GM19463 (cell line): ENCODE measurements around the gene FAM3D.

Experiments
- ATAC-seq: cut with Tn5 transposase; IDR thresholded peaks from one replicate; pipeline ENCODE4 v1.9.1; 2021; ENCODE audit warnings: mild to moderate bottlenecking, moderate library complexity; ENCODE audit not compliant: unreplicated experiment

Gene FAM3D

DNA sequence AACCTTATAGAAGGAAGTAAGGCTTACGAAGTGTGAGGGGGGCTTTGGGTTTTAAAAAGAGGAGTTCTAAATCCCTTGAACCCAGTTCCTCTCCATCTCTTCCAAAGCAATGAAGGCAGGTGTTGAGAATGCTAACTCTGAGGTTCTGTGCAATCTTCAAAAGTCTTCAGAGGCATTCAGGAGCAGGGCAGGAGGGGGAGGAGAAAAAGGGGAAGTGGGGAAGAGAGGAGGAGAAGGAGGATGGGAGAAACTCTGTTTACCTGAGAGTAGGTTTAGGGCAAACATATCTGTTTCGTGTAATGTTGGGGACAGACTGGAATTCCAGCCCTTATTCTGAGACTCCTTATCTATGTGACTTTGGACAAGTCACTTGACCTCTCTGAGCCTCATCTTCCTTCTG, 36.9 kb downstream of the FAM3D start:
- no peak for ATAC-seq

DNA sequence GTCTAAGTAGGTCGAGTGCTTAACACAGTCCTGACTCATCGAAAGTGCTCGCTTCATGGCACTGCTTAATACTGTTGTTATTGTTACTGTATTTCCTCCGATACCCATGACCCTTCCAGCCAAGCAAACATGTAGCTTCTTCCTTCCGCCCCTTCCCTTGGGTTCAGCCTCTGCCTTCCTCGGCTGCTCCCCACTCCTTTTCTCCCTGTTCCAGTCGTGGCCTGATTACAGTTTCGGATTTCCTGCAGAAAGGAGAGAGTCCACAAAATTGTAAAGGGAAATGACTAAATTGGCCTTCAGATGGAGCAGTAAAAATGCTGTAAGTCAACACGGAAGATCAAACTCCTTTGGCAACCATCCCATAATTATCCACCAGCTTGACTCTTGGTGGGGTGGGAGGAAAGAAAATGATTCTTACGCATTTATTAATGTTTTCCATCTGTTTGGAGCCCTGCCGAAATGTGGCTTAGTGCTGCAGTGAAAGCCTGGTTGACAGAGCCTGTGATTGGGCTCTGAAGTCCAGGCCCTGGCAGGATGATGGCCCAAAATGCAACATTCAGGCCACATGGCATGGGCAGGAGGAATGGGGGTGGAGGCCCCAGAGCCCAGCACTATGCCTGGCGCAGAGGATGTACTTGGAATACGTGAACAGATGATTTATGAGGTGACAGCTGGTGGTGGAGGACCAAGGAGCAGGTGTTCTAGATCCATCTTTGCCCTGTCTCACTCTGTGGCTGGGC, 37.6 kb downstream of the FAM3D start:
- ATAC-seq = no peak

DNA sequence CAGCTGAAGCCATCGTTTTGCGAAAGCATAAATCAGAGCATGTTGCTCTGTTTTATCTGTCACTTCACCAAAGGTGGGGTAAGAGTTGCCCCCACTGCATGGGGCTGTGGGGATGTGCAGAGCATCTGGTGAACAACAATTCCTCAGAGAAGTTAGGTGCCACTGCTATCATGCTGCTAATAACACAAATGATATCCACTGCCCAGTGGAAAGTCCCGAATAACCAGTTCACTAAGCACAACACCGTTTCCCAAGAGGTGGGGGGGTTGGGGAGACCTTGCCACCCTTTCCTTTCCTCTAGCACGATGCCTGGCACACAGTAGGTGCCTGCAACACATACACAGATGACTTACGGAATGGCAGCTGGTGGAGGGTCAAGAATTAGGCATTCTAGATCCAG, 38.6 kb downstream of the FAM3D start:
- ATAC-seq = no peak

DNA sequence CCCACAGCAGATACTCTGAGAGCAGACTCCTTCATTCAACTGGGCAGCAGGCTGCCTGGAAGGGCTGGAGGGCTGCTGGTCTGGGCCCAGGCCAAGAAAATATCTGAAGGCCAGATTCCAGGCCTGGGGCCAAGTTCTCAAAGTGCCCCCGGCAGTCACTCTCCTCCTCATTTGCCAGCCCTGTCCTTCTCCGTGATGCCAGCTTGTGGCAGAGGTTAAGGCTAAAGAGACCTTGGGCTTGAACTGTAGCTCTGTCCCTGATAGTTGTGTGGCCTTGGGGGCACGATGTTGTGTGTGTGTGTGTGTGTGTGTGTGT, 39.0 kb downstream of the FAM3D start:
- ATAC-seq = no peak

DNA sequence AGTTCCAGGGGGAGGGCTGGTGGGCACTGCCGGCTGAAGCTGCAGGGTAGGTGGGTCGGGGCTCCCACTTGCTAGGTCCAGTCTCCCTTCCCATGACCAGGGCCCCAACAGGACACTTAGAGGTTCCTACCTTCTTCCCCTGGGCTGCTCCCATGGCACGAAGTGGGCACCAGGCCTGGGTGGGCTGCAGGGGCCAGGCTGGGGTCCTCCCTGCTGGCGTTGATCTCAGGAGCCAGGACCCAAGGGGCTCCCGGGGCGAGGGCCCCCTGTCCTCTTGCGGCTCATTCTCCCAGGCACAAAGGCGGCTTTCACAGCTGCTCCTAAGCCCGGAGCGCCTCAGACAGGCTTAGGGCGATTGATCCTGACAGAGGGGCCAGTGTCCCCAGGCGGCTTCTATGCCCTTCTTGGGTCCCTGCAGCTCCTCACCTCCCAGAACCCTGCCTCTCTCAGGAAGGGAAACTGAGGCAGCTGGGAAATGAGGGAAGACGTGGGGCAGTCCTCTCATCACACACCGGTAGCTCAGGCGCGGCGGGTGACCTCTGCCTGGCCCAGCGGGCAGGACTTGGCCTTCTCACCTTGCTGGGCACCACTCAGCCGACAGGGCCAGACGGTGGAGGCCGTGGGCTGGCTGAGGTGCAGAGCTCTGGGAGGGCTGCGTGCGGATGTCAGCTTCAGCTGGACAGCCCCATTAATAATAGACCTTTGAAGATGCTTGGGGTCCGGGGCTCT, 39.6 kb downstream of the FAM3D start:
- no peak for ATAC-seq

DNA sequence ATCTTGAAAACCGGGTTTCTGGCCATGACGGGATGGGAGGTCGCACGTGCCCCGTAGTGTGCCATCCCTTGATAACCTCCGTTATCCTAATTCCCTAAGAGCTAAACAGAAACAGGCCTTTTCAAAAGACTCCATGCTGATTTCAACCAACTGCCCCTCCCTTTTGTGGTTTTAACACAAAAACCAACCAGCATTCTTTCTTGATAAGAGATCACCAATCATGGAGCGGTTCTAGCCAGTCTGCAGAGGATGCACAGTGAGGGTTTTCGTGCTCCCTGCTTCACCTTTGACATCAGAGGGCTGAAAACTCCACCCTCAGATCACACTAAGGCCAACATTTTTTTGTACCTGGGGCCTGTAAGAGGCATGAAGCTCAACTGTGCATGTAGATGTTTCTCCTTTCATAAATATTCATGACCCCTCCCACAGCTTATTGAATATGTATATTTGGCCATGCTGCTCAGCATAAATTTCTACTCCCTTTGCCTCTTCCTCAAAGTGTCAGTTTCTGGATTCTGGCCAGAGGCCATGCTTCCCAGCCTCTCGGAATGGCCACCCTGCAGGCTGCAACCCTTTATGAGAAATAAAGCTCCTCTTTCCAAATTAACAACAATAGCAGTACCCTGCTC, 41.3 kb downstream of the FAM3D start:
- ATAC-seq = no peak

DNA sequence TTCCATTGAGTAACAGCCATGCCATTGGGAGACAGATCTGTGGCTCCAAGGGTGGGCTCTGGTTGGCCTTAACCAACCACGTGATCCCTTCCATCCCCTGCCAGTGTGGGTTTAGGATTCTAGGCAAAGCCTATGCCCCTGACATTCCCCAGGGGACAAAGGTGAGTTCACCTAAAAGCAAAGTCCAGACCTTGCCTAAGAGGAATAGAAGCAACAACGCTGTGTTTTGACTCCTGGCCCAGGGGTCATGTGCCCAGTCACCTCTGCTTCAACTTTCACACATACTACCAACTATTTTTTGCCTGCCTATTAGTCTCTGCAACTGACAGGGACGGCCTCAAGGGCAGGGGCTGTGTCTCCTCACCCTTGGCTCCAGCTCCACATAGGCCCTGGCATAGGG, 42.0 kb downstream of the FAM3D start:
- no peak for ATAC-seq

DNA sequence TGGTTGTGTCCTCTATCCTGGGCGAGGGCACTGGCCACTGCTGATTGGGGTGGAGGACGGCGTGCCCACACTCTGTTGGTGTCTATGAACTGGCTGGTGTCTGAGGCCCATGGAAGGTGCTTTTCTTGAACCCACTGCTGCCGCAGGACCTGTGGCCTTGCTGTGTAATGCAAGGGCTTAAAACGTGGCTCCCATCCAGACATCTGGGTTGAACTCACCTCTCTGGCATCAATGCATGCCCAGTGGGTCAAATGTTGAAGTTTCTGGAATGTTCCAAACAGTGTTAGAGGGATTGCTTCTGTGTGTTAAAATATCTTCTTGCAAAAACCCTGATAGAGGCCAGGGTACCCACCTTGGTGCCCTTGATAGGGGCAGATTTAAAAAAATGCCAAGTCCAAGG, 42.6 kb downstream of the FAM3D start:
- no peak for ATAC-seq

DNA sequence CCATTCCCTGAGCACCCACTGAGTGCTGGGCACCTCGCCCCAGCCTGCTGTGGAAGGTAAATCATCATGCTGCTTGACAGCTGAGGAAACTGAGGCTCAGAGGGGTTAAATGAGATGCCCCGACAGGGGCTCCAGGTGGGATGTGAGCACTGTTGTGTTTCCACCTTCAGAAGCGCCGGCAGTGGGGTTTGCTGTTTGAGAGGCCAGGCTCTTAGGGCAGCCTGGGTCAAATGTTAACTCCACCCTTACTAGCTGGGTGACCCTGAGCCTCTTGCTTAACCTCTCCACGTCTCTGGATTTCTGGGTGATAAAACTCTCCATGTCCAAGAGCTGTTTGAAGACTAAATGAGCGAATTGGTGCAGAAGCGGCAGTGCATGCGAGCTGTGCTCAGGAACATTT, 43.1 kb downstream of the FAM3D start:
- no peak for ATAC-seq

DNA sequence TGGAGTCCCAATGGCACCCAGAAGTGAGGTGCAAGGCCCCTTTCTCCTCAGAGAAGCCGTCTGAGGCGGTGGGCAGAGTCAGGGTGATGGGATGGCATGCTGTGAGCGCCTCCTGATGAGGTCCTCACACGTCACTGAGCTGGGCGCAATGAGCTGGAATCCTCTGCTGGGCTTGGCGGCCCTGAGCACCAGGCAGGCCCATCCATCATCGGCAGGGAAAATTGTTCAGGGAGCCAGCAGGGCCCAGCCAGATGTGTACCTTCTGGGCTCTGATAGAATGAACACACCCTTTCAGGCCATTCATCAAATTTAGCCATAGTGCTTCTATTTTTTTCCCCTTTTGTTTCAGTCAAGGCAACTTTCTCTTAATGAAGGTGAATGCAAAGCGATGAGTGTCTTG, 43.7 kb downstream of the FAM3D start:
- ATAC-seq = no peak

DNA sequence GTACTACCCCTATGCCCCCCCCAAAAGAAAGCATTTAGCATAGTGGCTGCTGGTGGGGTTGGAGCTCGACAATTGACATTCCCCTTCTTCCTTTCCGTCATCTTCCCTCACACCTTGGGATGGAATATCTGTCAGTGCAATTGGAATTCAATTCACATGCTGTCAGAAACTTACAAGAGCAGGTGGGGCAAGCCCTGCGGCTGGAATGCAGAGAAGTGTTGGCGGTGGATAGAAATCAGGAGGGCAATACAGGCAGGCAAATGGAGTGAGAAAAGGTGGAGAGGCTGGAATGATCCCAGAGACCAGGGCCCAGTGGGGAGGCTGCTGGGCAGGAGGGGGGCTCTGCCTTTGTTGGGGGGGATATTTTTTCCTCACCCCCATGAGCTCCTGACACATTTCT, 44.1 kb downstream of the FAM3D start:
- ATAC-seq = no peak

DNA sequence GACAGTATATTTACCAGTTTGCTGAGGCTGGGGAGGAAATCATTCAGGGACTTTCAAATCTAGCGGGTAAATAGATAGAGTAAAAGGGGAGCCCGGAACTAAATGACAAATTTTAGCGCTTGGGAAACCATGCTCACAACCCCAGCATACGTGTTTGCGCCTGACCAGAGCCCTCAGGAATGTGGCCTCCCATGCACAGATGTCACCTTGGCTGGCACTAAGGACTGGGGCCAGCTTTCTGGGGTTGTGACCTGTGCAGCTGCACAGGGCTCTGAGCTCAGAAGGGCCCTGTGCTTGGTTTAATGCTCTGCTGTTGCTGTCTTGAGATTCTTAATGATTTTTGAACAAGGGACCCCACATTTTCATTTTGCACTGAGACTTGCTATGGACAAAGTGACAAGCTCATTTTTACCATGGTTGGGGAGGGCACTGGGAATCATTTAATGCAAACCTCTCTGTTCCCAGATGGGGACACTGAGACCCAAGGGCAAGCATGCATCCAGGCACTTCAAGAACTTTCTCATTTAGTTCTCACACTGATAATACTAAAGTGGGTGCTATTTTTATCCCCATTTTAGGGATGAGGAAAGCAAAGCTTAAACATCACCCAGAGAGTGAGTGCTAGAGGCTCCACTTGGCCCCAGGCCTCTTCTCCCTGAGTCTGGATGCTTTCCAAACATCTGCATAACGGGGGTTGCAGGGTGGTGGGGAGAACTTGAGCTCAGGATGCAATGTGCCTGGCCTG, 45.3 kb downstream of the FAM3D start:
- ATAC-seq = no peak

DNA sequence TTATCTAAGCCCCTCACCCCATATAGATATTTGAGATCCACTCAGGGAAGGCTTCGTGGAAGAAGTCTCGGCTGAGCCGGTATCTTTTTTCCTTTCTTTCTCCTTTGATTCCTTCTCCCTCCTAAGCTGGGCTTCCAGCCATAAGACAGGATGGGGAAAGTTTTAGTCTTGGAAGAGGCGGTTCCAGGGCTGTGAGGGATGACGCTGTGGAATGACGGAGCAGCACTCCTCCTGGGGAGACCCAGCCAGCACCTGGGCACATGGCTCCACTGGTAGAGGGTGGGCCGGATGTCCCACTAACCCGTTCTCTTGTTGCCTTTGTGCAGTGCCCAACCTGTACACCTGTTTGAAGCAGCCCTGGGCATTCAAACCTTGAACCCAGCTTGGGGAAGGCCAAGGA, 46.2 kb downstream of the FAM3D start:
- ATAC-seq = no peak

DNA sequence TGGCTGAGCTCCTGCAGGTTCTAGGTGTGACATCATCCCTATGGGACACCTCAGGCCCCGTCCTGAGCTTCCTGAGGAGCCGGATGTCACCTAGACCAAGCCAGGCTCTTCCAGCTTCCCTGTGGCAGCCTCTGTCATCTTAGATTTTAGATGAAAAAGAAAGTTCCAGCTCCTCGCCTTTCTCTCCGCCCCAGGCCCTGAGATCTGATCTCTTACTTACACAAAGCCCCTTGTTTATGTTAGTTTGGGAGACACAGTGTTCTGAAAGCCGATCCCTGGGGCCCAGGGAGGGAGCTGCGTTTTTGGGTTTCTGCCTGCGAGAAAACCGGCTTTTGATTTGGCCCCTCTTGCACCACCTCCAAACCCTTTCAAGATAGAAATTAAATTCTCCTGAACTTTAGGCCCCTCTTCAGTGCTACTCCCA, 49.2 kb downstream of the FAM3D start:
- no peak for ATAC-seq

DNA sequence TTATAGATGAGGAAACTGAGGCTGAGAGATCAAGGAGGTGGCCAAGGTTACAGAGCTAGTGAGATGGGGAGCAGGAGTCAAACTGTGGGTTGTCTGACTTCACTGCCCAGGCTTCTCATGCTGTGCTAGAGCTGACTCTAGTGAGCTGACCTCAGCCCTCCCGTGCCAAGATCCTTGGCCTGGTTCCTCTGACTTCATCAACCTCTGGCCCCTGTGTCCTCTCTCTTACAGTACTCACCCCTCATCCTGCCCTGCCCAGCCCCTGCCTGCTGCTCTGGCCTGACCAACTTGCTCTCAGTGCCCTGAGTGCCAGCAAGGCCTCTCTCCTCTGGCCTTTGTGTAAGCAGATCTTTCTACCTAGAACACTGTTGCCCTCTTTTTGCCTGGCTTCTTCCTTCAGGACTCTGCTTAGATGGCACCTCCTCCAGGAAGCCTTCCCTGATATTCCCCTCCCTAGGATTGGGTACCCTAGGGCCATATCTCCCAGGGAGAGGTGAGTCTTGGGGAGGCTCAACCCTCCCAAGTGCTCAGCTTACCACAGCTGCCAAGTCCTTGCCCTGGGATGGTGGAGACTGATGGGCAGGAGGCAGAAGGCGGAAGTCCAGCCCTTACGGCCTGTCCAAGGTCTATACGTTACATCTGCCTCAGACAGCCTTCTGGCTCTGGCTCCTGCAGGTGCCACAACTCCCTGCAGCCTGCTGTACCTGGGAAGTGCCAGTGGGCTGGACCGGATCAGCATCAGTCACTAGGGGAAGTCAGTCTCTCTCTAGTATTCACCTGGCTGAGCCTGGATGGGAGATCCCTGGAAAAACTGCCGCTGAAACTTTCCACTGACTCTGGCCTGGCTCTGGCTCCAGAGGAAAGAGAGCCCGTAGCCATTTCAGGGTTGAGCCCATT, 53.1 kb downstream of the FAM3D start:
- ATAC-seq = no peak

DNA sequence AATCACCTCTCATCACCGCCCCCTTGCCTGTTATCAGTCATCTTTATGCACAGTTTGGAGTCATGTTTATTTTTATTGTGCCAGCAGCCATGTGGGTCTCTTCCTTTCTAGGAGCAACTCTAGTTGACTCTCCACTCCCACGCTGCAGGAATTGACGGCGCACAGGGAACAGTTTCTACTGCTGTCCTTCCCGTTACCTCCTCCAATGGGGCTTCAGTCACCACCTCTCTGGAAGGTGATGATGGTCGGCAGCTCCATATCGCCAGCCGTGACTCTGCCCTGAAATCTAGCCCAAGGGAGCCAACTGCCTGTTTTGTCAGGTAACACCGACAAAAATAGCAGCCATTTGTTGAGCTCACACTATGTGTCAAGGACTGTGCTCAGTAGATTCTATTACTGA, 53.7 kb downstream of the FAM3D start:
- no peak for ATAC-seq

DNA sequence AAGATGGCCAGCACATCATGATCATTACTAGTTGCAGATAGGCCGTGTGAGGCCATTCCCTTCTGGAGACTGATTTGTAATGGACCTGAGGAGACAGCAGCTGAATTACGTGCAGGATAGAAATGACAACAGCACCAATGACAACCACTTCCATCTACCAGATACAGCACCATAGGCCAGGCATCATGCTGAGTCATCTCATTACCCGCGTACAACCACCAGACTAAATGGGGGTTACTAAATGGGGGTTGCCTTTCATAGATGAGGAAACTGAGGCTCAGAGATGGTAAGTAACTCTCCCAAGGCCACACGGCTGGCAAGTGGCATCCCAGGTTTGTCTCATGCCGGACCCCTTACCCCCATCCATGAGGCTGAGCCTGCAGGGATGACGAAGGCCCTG, 56.6 kb downstream of the FAM3D start:
- ATAC-seq = peak; percentile 42

DNA sequence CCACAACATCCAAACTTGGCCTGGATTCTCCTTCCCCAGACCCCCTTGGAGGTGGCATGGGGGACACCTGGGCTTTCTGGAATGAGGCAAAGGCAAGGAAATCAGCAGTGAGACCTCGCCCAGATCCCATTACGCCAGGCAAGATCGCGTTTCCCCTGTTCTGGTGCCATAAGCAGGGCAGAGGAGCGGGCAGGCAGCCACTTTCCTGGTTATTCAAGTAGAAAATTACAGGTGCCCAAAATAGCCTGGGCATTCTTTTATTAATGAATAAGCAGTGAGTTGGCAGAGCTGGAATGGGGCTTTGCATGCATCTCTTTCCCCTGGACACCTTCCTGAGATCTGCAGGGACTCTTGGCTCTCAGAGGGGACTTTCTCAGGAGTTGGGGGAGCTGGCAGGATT, 57.9 kb downstream of the FAM3D start:
- no peak for ATAC-seq

DNA sequence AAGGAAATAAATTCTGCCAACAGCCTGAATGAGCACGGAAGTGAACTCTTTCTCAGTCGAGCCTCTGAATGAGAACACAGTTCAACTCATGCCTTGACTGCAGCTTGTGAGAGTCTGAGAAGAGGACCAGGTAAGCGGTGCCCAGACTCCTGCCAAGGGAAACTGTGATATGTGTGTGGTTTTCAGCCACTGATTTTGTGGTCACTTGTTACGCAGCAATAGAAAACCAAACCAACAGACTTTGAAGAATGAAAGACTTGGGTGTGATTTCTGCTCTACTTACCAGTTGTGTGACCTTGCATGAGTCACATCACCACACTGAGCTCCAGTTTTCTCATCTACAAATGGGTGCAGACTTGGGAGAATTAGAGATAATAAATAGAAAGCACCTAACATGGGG, 58.8 kb downstream of the FAM3D start:
- ATAC-seq = peak; percentile 60

DNA sequence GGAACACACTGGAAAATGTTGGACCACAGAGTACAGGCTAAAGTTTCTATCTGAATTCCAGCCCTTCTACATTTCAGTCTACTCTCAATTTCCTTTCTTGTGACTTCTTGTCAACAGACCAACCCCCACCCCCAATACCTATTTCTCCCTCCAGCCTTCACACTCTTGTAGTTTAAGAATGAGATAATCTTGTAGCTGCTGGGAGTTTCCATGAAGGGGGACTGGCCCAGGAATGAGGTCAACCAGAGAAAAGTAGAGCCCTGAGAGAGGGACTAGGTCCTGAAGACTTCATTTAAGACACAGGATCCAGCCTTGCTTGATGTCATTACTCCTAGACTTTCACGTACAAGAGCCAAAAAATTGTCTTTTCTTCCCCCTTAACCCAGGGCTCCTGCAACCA, 59.9 kb downstream of the FAM3D start:
- no peak for ATAC-seq

DNA sequence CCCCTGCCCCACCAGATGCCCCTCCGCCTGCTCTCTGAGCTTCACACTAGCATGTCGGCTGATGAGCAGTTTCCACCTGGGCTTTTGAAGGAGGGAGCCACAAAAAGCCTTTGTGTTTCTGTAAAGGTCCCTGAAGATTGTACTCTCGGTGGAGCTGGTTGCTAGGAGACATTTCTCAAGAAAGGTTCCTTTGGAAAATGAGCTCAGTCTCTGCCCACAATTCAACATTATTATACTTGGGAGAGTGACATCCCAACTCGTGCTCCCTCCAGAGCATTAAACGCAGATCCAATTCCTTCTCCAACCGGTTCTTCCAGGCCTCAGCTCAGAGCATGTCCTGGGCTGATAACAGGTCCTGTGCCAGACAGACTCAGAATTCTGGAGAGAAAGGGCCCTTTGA, 62.5 kb downstream of the FAM3D start:
- ATAC-seq = no peak
